Renal cortical epithelial cell (primary cell): Measurements from ENCODE around the gene PCDHB12. TPM values are rescaled to one million over a fixed set of nuclear protein-coding genes. Genes with fewer than 3 reads are reported as not detected.
"Not testable (repeated sequence)": the region's sequence is repeated elsewhere in the genome, so short reads cannot be mapped to it uniquely, and the experiment has no call there.

Experiments
- DNase-seq: peaks from one replicate; pipeline ENCODE4 v3.0.0-alpha.2; 2011; ENCODE audit warnings: low read depth
- total RNA-seq: library from RNA; depleted of rRNA; stranded (reverse); fragments of >200 nt; gene quantifications from 2 replicates; pipeline ENCODE4 v1.2.3, GENCODE V29; 2014

The PCDHB12 gene
- total RNA-seq: 1.2 TPM in 1 of 2 replicates, not detected in the other

GRCh38 chr5:141208478-141208877 lies at the start of gene PCDHB12:
TSS of gene PCDHB12 (plus strand) at chr5:141208719. CDS start at chr5:141208908, 189 bp downstream.
- DNase-seq: no peak

GRCh38 chr5:141172381-141173204 lies 35.9 kb upstream of the PCDHB12 start, which contains the start of gene PCDHB7:
TSS of gene PCDHB7 (plus strand) at chr5:141172644. CDS start at chr5:141172836, 192 bp downstream.
- no peak for DNase-seq

- not testable (repeated sequence) for DNase-seq
Measured at GRCh38 chr5:141174291-141175104, 34.0 kb upstream of the PCDHB12 start.

- no peak for DNase-seq
Measured at GRCh38 chr5:141175933-141176332, 32.6 kb upstream of the PCDHB12 start.

- DNase-seq: not testable (repeated sequence)
Measured at GRCh38 chr5:141177577-141178191, 30.8 kb upstream of the PCDHB12 start, which contains the start of gene PCDHB8. TSS of gene PCDHB8 (plus strand) at chr5:141177790. CDS start at chr5:141178035, 245 bp downstream.

GRCh38 chr5:141179371-141179770 lies 29.1 kb upstream of the PCDHB12 start:
- not testable (repeated sequence) for DNase-seq

- not testable (repeated sequence) for DNase-seq
Measured at GRCh38 chr5:141179876-141180275, 28.6 kb upstream of the PCDHB12 start.

GRCh38 chr5:141180313-141180712 lies 28.2 kb upstream of the PCDHB12 start:
- DNase-seq: no peak

- DNase-seq: no peak
Measured at GRCh38 chr5:141182248-141182647, 26.3 kb upstream of the PCDHB12 start, which contains the start of gene PCDHB16. TSS of gene PCDHB16 (plus strand) at chr5:141182387. CDS start at chr5:141182560, 173 bp downstream.

- not testable (repeated sequence) for DNase-seq
Measured at GRCh38 chr5:141184117-141184855, 24.2 kb upstream of the PCDHB12 start.

GRCh38 chr5:141186897-141187512 lies 21.5 kb upstream of the PCDHB12 start, which contains the start of gene PCDHB9:
TSS of gene PCDHB9 (plus strand) at chr5:141187161. CDS start at chr5:141187319, 158 bp downstream.
- no peak for DNase-seq

GRCh38 chr5:141188682-141189081 lies 19.8 kb upstream of the PCDHB12 start:
- not testable (repeated sequence) for DNase-seq

- DNase-seq: not testable (repeated sequence)
Measured at GRCh38 chr5:141189131-141189530, 19.4 kb upstream of the PCDHB12 start.

- DNase-seq: no peak
Measured at GRCh38 chr5:141192110-141192725, 16.3 kb upstream of the PCDHB12 start, which contains the start of gene PCDHB10. TSS of gene PCDHB10 (plus strand) at chr5:141192353. CDS start at chr5:141192553, 200 bp downstream.

GRCh38 chr5:141194332-141194731 lies 14.2 kb upstream of the PCDHB12 start:
- not testable (repeated sequence) for DNase-seq

GRCh38 chr5:141196363-141196762 lies 12.2 kb upstream of the PCDHB12 start:
- DNase-seq: no peak

- no peak for DNase-seq
Measured at GRCh38 chr5:141199359-141200235, 8.9 kb upstream of the PCDHB12 start, which contains the start of gene PCDHB11. TSS of gene PCDHB11 (plus strand) at chr5:141199627. CDS start at chr5:141199775, 148 bp downstream.

GRCh38 chr5:141201126-141201525 lies 7.4 kb upstream of the PCDHB12 start:
- DNase-seq: not testable (repeated sequence)

GRCh38 chr5:141201646-141202045 lies 6.9 kb upstream of the PCDHB12 start:
- not testable (repeated sequence) for DNase-seq
